Retinal pigment epithelial cell (primary cell): Measurements from ENCODE around the gene MSI2.

Source experiments
- DNase-seq: peaks from one replicate; pipeline ENCODE4 v3.0.0-alpha.2; 2010; ENCODE audit warnings: low read depth
- H3K4me3 ChIP-seq: 2 replicates; pipeline ENCODE4 v1.5.1; 2011; ENCODE audit warnings: mild to moderate bottlenecking, low read length, control low read depth, moderate library complexity
- CTCF ChIP-seq: conservative IDR thresholded peaks from 2 replicates; pipeline ENCODE4 v1.5.1; 2011; ENCODE audit warnings: low read depth, low read length, control low read depth, inconsistent platforms

The MSI2 gene

GRCh38 chr17:57234061-57234738, 22.1 kb upstream of the MSI2 start:
- no peak for DNase-seq
- no peak for TF ChIP-seq CTCF
- no peak overlapping the region for H3K4me3 ChIP-seq

GRCh38 chr17:57234739-57235092, 21.6 kb upstream of the MSI2 start:
- no peak for DNase-seq
- no peak overlapping the region for H3K4me3 ChIP-seq
- no peak for TF ChIP-seq CTCF

GRCh38 chr17:57235124-57235523, 21.2 kb upstream of the MSI2 start:
- DNase-seq: no peak
- no peak overlapping the region for H3K4me3 ChIP-seq
- no peak for TF ChIP-seq CTCF

DNA sequence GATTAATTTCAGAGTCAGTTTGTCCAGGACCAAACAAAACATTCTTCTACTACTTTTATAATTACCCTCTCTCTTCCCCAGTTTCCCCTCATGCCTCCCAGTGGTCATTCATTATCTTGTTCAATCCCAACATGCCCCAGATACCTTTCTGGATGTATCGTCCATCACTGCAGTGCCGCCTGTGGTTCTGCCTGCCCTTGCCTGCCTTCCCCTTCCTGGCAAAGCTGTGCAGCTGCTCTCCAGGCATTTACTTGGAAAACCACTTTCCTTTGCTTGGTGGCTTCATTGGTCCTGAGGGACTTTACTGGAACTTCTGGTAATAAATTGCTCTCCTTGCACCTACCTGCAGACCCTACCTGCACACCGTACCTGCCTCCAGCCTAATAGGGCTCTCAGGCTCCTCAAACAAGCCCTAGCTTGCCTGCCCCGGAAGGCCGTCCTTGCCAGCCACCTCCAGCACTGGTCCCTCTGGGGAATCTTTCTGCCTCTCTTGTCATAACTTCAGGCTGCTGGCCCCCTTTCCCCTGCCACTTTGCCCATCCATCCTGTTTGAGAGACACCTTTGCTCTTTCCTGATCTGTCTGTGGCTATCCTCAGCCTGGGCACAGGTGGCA, 19.5 kb upstream of the MSI2 start:
- no peak for TF ChIP-seq CTCF
- H3K4me3 ChIP-seq: no peak overlapping the region
- DNase-seq: no peak

GRCh38 chr17:57240648-57241047, 15.7 kb upstream of the MSI2 start:
- TF ChIP-seq CTCF: no peak
- no peak for DNase-seq
- H3K4me3 ChIP-seq: no peak overlapping the region

GRCh38 chr17:57242148-57242547, 14.2 kb upstream of the MSI2 start:
- no peak overlapping the region for H3K4me3 ChIP-seq
- TF ChIP-seq CTCF: no peak
- no peak for DNase-seq

- no peak for DNase-seq
- no peak overlapping the region for H3K4me3 ChIP-seq
- peak; percentile 100 for TF ChIP-seq CTCF
Observed at GRCh38 chr17:57243171-57243622, 13.1 kb upstream of the MSI2 start.
